Brain microvascular endothelial cell (primary cell): Measurements from ENCODE around the gene HUS1B.

ENCODE experiments used
- DNase-seq: peaks from one replicate; pipeline ENCODE4 v3.0.0-alpha.2; 2020
- H3K27ac ChIP-seq: fragments of 250-450 bp; sonication (Bioruptor Pico); 2 replicates; pipeline ENCODE4 v1.5.1; 2020; ENCODE audit warnings: mild to moderate bottlenecking, moderate library complexity
- H3K27me3 ChIP-seq: fragments of 250-450 bp; sonication (Bioruptor Pico); replicated peaks from 2 replicates; pipeline ENCODE4 v1.5.1; 2020; ENCODE audit warnings: mild to moderate bottlenecking
- H3K36me3 ChIP-seq: fragments of 250-450 bp; sonication (Bioruptor Pico); replicated peaks from 2 replicates; pipeline ENCODE4 v1.5.1; 2020; ENCODE audit warnings: mild to moderate bottlenecking
- H3K4me3 ChIP-seq: 2 replicates; pipeline ENCODE4 v1.5.1; 2011; ENCODE audit warnings: low read depth, mild to moderate bottlenecking, control low read depth, low read length, moderate library complexity
- in situ Hi-C: cut with HindIII; loops from 2 replicates; pipeline ENCODE4 v1.10.0; 2017; ENCODE audit warnings: low sequenced_read_pairs, low pct_ligation_motif_present
- TF ChIP-seq, protein P1 (sequence below): IDR thresholded peaks from 2 replicates; pipeline ENCODE4 v1.5.1; 2011; ENCODE audit warnings: low read depth, mild to moderate bottlenecking, moderate library complexity, low read length, control low read depth, inconsistent platforms; ENCODE audit errors: missing control alignments

HUS1B gene

DNA sequence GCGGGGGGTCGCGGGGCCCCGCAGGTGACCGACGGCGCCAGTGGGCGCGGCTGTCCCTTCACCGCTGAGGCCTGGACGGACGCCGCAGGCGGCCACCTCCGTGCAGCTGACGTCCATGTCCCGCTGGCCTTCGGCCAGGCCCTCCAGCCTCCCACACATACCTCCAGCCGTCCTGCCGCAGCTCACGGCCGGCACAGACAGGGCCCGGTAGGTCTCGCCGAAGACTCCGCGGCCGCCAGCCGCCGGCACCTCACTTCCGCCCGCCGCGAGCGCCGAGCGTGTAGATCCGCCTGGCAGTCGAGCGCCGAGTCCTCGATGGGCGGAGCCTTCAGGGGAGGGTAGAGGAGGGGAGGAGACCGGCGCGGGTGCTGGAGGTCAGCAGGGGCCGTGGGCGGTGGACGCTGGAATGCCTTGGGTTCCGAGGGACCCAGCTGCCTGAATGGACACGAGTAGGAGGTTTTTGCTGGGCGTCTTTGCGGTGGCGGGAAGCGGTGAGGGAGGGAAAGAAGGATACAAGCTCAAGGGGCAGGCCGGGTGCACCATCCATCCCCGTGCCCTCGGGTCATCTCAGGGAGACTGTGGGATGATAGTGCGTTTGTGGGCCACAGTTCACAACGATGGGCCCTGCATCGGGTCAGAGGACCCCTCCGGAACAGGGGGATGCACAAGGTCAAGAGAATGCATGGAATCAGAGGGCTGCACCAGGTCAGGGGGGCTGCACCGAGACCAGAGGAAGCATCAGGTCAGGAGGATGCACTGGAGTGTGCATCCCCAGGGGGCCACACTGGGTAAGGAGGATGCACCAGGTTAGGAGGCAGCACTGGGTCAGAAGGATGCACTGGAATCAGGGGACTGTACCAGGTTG, 36.2 kb upstream of the HUS1B start, which contains the start of gene EXOC2:
TSS of gene EXOC2 (minus strand) at position 282 of the 865 bp plus-strand sequence. CDS start 55,321 bp downstream, outside the sequence.
- DNase-seq, result peak; percentile 71

DNA sequence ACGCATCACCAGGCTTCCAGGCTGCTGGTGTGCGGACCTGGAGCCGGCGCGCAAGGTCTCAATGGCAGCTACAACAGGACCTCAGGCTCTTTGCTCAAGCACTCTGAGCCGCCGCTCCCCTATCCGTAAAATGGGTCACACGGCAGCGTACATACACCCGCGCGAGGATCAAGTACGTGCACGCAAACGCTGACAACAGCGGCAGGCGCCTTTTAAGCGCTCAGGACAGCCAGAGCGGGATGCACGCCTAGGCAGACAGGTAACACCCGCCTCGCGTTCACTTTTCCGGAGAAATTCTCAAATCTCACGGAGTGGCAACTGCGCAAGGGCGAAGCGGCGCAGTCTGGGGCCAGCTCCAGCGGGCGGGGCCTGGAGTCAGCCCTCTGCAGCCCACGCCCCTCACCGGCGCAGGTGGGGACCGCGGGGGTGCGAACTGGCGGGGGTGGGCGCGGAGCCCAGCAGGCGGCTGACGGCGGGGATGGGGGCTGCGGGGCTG, 35.5 kb upstream of the HUS1B start:
- DNase-seq, result peak; percentile 42
- Histone ChIP-seq H3K36me3 (peaks cover 8% of the 10 kb centered on the region), H3K27ac (peak overlapping the region; percentile 67), H3K27me3 (no peaks in the 10 kb centered on the region), H3K4me3 (peak overlapping the region; percentile 86)
- TF ChIP-seq, protein P1, sequence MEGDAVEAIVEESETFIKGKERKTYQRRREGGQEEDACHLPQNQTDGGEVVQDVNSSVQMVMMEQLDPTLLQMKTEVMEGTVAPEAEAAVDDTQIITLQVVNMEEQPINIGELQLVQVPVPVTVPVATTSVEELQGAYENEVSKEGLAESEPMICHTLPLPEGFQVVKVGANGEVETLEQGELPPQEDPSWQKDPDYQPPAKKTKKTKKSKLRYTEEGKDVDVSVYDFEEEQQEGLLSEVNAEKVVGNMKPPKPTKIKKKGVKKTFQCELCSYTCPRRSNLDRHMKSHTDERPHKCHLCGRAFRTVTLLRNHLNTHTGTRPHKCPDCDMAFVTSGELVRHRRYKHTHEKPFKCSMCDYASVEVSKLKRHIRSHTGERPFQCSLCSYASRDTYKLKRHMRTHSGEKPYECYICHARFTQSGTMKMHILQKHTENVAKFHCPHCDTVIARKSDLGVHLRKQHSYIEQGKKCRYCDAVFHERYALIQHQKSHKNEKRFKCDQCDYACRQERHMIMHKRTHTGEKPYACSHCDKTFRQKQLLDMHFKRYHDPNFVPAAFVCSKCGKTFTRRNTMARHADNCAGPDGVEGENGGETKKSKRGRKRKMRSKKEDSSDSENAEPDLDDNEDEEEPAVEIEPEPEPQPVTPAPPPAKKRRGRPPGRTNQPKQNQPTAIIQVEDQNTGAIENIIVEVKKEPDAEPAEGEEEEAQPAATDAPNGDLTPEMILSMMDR, result no peak
- in situ Hi-C loops, result no loop called here

More for the DNA sequence above, 36.2 kb upstream of the HUS1B start, which contains the start of gene EXOC2:
- H3K4me3 ChIP-seq, result peak within 1 kb of the TSS; percentile 86
- no peaks in the 10 kb centered on the region for H3K27me3 ChIP-seq
- in situ Hi-C loops, result no loop called here
- peaks cover 8% of the 10 kb centered on the region for H3K36me3 ChIP-seq
- H3K27ac ChIP-seq, result peak within 1 kb of the TSS; percentile 67
- TF ChIP-seq, protein P1, result no peak

DNA sequence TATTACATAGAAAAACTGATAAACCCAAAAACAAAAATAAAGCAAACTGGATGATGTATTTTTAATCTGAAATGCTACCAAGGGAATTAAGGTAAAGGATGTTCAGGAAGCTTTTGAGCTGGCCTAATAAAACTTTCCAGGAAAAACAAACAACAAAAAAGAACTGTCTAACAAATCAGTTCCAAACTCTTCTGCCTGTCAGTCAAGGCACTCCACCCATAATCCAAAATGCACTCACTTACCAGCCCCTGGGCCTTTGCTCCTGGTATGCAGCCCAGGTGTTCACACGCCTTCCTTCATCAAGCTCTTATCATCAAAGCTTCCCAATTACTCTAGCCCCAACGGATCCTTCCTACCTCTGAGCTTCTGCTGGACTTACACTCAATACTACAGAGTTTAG, 32.3 kb upstream of the HUS1B start:
- in situ Hi-C loops, result no loop called here
- DNase-seq, result no peak
- no peak overlapping the region for H3K27ac ChIP-seq
- H3K36me3 ChIP-seq, result peaks cover 8% of the 10 kb centered on the region
- TF ChIP-seq, protein P1, result no peak
- no peak overlapping the region for H3K4me3 ChIP-seq
- no peaks in the 10 kb centered on the region for H3K27me3 ChIP-seq

DNA sequence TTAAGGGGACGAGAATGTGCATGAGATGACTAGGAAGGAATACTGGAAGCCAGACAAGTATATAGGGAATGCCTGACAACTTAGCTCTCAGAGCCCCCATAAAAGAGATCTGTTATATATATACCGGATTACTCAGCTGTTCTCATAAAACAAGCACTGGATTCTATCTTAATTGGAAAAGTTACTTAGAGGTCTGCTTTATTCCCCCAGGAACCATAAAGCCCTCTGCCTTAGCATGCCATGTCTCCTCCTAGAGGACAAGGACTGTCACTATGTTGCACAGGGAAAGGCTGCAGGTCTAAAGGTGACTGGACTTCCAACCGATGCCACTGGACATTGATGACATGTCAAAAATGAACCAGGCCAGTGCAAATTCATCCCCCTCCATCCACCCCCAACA, 29.6 kb upstream of the HUS1B start:
- H3K27me3 ChIP-seq, result no peaks in the 10 kb centered on the region
- no peak overlapping the region for H3K27ac ChIP-seq
- in situ Hi-C loops, result no loop called here
- DNase-seq, result no peak
- no peak overlapping the region for H3K4me3 ChIP-seq
- H3K36me3 ChIP-seq, result peaks cover 8% of the 10 kb centered on the region
- TF ChIP-seq, protein P1, result peak; percentile 65

DNA sequence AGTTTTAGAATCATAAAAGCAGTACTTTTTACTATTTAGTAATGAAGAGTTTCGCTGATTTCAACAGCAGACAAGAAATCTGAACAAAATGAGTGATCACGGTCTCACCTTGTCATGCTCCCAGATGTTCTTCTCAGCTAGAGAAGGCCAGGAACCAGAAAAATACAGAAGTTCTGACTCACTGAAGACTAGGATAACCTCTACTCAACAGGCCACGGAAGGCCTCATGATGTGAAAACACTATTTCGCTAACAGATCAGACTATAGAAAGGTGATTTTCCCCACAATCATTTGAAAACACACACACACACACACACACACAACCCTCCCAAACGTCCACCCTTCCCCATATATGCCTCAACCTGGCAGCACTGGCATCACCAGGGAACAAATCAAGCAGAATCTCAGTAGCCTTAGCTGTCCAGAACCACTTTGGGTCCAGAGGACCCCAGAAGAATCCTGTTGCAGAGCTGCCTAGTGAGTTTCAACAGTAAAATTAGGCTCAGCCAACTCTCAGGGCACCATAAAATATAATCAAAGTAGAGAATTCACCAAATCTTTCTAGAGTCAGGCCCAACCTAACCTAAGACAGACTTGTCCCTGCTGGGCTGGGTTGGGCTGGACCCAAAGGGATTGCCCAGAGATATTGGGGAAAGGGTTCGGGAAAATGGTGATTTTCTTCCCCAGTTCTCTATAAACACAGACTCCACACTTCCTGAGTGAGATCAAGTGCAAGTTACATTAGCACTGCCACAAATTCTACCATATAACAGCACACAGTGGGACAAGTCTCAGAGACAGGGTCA, 28.1 kb upstream of the HUS1B start:
- DNase-seq, result peak; percentile 70
- Histone ChIP-seq H3K27me3 (no peaks in the 10 kb centered on the region), H3K4me3 (no peak overlapping the region), H3K36me3 (peaks cover 5% of the 10 kb centered on the region), H3K27ac (peak overlapping the region; percentile 75)
- in situ Hi-C loops, result no loop called here
- TF ChIP-seq, protein P1, result no peak
